HepG2 (cell line): Measurements from ENCODE around the gene CHP1. TPM values are rescaled to one million over a fixed set of nuclear protein-coding genes. Genes with fewer than 3 reads are reported as not detected.
A peak's percentile ranks its signal among the peaks of the same experiment; 100 is the strongest.

Experiments
- ADNP ChIP-seq: sonication (generic); formaldehyde crosslinking; IDR thresholded peaks from 2 replicates; pipeline ENCODE4 v1.4.0; 2020; ENCODE audit warnings: missing genetic modification reagents
- ATRX ChIP-seq: sonication (generic); formaldehyde crosslinking; IDR thresholded peaks from 2 replicates; pipeline ENCODE4 v1.4.0; 2020; ENCODE audit warnings: missing genetic modification reagents, borderline replicate concordance
- CHD4 ChIP-seq: fragments of 200-600 bp; sonication (generic); IDR thresholded peaks from 2 replicates; pipeline ENCODE4 v1.7.0; 2017; ENCODE audit warnings: mild to moderate bottlenecking, low read length, borderline replicate concordance
- EZH2 ChIP-seq: conservative IDR thresholded peaks from 2 replicates; pipeline ENCODE4 v1.6.1; 2012; ENCODE audit warnings: mild to moderate bottlenecking, low read depth, low read length, moderate library complexity
- GABPA ChIP-seq, 2 experiments: IDR thresholded peaks; 2 replicates each; pipeline ENCODE4 v1.6.1; 2011 to 2016; ENCODE audit warnings: low read depth in 2 of 2, low read length in 1 of 2, missing biosample characterization in 1 of 2, missing genetic modification characterization in 1 of 2
- HNF4G ChIP-seq, 2 experiments: sonication (generic) in 1 of 2; formaldehyde crosslinking in 1 of 2; IDR thresholded peaks; 2 replicates each; pipeline versions ENCODE4 v1.4.0 to v1.6.1; 2011 to 2020; ENCODE audit warnings: borderline replicate concordance in 2 of 2, low read depth in 2 of 2, mild to moderate bottlenecking in 2 of 2, low read length in 1 of 2, missing genetic modification reagents in 1 of 2, moderate library complexity in 1 of 2
- KLF15 ChIP-seq: sonication (generic); formaldehyde crosslinking; IDR thresholded peaks from 2 replicates; pipeline ENCODE4 v1.8.1; 2023; ENCODE audit warnings: borderline replicate concordance, mild to moderate bottlenecking, inconsistent platforms, missing genetic modification reagents, mixed read lengths
- MIXL1 ChIP-seq: IDR thresholded peaks from 2 replicates; pipeline ENCODE4 v1.6.1; 2016
- NBN ChIP-seq: fragments of 450-650 bp; conservative IDR thresholded peaks from 2 replicates; pipeline ENCODE4 v1.6.1; 2017
- PAWR ChIP-seq: sonication (generic); formaldehyde crosslinking; IDR thresholded peaks from 2 replicates; pipeline ENCODE4 v1.4.0; 2020; ENCODE audit warnings: missing genetic modification reagents, mild to moderate bottlenecking, borderline replicate concordance
- RBFOX2 ChIP-seq: fragments of 200-400 bp; formaldehyde crosslinking; IDR thresholded peaks from 2 replicates; pipeline ENCODE4 v1.6.1; 2017; ENCODE audit warnings: low read depth, mild to moderate bottlenecking, low read length
- SMARCE1 ChIP-seq: fragments of 450-650 bp; IDR thresholded peaks from 2 replicates; pipeline ENCODE4 v1.6.1; 2017; ENCODE audit warnings: borderline replicate concordance
- TAF15 ChIP-seq: fragments of 200-400 bp; formaldehyde crosslinking; IDR thresholded peaks from one replicate; pipeline ENCODE4 v1.6.1; 2018; ENCODE audit warnings: mild to moderate bottlenecking, low read depth, low read length; ENCODE audit not compliant: poor library complexity, severe bottlenecking
- TEAD3 ChIP-seq: optimal IDR thresholded peaks from 2 replicates; pipeline ENCODE3; 2016; ENCODE audit warnings: borderline replicate concordance
- THAP9 ChIP-seq: sonication (generic); formaldehyde crosslinking; IDR thresholded peaks from 2 replicates; pipeline ENCODE4; 2020; ENCODE audit warnings: missing genetic modification reagents, mild to moderate bottlenecking, borderline replicate concordance
- ZBTB3 ChIP-seq: sonication (generic); formaldehyde crosslinking; IDR thresholded peaks from 2 replicates; pipeline ENCODE4 v1.4.0; 2020; ENCODE audit warnings: low read depth, mild to moderate bottlenecking, moderate library complexity, missing genetic modification reagents, borderline replicate concordance
- ZNF547 ChIP-seq: sonication (generic); formaldehyde crosslinking; IDR thresholded peaks from 2 replicates; pipeline ENCODE4 v1.5.1; 2020; ENCODE audit warnings: mild to moderate bottlenecking, missing genetic modification reagents
- ZSCAN30 ChIP-seq: sonication (generic); formaldehyde crosslinking; IDR thresholded peaks from 2 replicates; pipeline ENCODE4 v1.5.0; 2020; ENCODE audit warnings: mild to moderate bottlenecking, missing genetic modification reagents
- ZUFSP ChIP-seq: sonication (generic); formaldehyde crosslinking; IDR thresholded peaks from 2 replicates; pipeline ENCODE4 v1.9.0; 2021; ENCODE audit warnings: missing genetic modification reagents, mild to moderate bottlenecking, borderline replicate concordance
- polyA plus RNA-seq, 8 experiments: library from polyadenylated mRNA; depleted of rRNA in 3 of 8; stranded (reverse) in 7 of 8; unstranded in 1 of 8; fragments of >200 nt; fragmentation: Illumina TruSeq in 4 of 8; extraction: Trizol in 4 of 8; gene quantifications; 2 replicates each; pipeline versions ENCODE4 v1.2.1 to v1.2.3, GENCODE V29; 2011 to 2016; ENCODE audit warnings: low read depth in 4 of 8, missing spikeins in 1 of 8, mixed read lengths in 1 of 8; ENCODE audit not compliant: insufficient read depth in 1 of 8
- total RNA-seq, 5 experiments: library from RNA; depleted of rRNA; stranded (reverse); fragments of >200 nt; fragmentation: Illumina TruSeq; extraction: Trizol; gene quantifications; 2 replicates each; pipeline ENCODE4 v1.2.3, GENCODE V29; 2016; ENCODE audit warnings: low read depth in 1 of 5
- TF ChIP-seq, protein P1 (sequence below): sonication (generic); formaldehyde crosslinking; IDR thresholded peaks from 2 replicates; pipeline ENCODE4 v1.5.0; 2020; ENCODE audit warnings: mild to moderate bottlenecking, missing genetic modification reagents
- TF ChIP-seq, protein P2 (sequence below): sonication (generic); formaldehyde crosslinking; IDR thresholded peaks from 2 replicates; pipeline ENCODE4 v1.4.0; 2020; ENCODE audit warnings: missing genetic modification reagents
- TF ChIP-seq, protein P3 (sequence below): sonication (generic); formaldehyde crosslinking; IDR thresholded peaks from 2 replicates; pipeline ENCODE4 v1.5.0; 2020; ENCODE audit warnings: missing genetic modification reagents

Gene CHP1
- total and polyA plus RNA-seq, 2 of the 13 experiments (the other 11 are each of a cell fraction or from before 2014, with no cell fraction given) = 49.6 to 76.4 TPM

GRCh38 chr15:41256577-41257038, 25.5 kb downstream of the CHP1 start (continued):
- TF ChIP-seq, protein P1, sequence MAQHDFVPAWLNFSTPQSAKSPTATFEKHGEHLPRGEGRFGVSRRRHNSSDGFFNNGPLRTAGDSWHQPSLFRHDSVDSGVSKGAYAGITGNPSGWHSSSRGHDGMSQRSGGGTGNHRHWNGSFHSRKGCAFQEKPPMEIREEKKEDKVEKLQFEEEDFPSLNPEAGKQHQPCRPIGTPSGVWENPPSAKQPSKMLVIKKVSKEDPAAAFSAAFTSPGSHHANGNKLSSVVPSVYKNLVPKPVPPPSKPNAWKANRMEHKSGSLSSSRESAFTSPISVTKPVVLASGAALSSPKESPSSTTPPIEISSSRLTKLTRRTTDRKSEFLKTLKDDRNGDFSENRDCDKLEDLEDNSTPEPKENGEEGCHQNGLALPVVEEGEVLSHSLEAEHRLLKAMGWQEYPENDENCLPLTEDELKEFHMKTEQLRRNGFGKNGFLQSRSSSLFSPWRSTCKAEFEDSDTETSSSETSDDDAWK (CRISPR knock-in tag) = no peak
- TF ChIP-seq EZH2 (no peak), ZNF547 (CRISPR knock-in tag) (no peak), THAP9 (no peak), CHD4 (0 out of 2 replicates have a peak, but pooled peaks have one; percentile 30), RBFOX2 (no peak), KLF15 (CRISPR knock-in tag) (no peak), SMARCE1 (no peak), ADNP (no peak), ZUFSP (no peak), TAF15 (no peak), MIXL1 (CRISPR knock-in tag) (0 out of 2 replicates have a peak, but pooled peaks have one; percentile 34), TEAD3 (CRISPR knock-in tag) (peak; percentile 87), ZSCAN30 (CRISPR knock-in tag) (no peak), ZBTB3 (CRISPR knock-in tag) (0 out of 2 replicates have a peak, but pooled peaks have one; percentile 52), HNF4G (IDR thresholded peaks at IDR 0.05; ENCODE audit: borderline replicate concordance, low read depth, low read length) (peak; percentile 24; the same call in 1 of the 2 replicates), HNF4G (CRISPR knock-in tag; IDR thresholded peaks at IDR 0.05; ENCODE audit: borderline replicate concordance, low read depth) (no peak), GABPA (IDR thresholded peaks at IDR 0.05; ENCODE audit: low read depth, low read length) (no peak), GABPA (CRISPR knock-in tag; IDR thresholded peaks at IDR 0.05; ENCODE audit: low read depth) (no peak), ATRX (CRISPR knock-in tag) (no peak), PAWR (no peak), NBN (no peak)
- TF ChIP-seq, protein P2, sequence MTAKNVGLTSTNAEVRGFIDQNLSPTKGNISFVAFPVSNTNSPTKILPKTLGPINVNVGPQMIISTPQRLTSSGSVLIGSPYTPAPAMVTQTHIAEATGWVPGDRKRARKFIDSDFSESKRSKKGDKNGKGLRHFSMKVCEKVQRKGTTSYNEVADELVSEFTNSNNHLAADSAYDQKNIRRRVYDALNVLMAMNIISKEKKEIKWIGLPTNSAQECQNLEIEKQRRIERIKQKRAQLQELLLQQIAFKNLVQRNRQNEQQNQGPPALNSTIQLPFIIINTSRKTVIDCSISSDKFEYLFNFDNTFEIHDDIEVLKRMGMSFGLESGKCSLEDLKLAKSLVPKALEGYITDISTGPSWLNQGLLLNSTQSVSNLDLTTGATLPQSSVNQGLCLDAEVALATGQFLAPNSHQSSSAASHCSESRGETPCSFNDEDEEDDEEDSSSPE (CRISPR knock-in tag) = no peak
- TF ChIP-seq, protein P3, sequence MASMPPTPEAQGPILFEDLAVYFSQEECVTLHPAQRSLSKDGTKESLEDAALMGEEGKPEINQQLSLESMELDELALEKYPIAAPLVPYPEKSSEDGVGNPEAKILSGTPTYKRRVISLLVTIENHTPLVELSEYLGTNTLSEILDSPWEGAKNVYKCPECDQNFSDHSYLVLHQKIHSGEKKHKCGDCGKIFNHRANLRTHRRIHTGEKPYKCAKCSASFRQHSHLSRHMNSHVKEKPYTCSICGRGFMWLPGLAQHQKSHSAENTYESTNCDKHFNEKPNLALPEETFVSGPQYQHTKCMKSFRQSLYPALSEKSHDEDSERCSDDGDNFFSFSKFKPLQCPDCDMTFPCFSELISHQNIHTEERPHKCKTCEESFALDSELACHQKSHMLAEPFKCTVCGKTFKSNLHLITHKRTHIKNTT (CRISPR knock-in tag) = no peak
